GM23248 (cell line): ENCODE data around the gene CTNNA2.

ENCODE experiments used
- EZH2 ChIP-seq: fragments of 200-600 bp; sonication (generic); IDR thresholded peaks from 2 replicates; pipeline ENCODE4 v1.6.1; 2018; ENCODE audit warnings: antibody characterized with exemption, mild to moderate bottlenecking; ENCODE audit not compliant: insufficient read depth, poor library complexity, severe bottlenecking
- EZH2phosphoT487 ChIP-seq: fragments of 200-600 bp; sonication (generic); IDR thresholded peaks from 2 replicates; pipeline ENCODE4 v1.6.1; 2018; ENCODE audit warnings: antibody characterized with exemption, moderate library complexity, mild to moderate bottlenecking, low read depth; ENCODE audit not compliant: insufficient read depth

DNA sequence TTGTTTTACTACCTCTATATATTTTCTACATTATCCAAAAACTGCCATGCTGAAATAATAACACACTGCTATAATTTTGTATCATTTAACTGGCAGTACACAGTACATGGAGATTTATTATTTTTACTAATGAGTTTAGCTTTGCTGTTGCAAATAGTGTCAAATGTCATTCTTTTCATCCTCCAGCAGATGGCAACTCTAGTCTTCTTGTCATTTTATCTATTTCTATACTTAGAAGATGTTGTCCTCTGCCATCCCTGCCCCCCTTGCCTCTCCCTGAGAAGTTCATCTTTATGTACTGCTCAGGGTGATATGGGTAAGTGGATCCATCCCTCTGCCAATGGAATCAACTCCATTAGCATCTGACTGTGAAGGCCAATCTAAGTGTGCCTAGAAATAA, 813.4 kb downstream of the CTNNA2 start:
- no peak for TF ChIP-seq EZH2phosphoT487
- no peak for TF ChIP-seq EZH2
